ENCODE results near the gene MAP1LC3B2.

DNA sequence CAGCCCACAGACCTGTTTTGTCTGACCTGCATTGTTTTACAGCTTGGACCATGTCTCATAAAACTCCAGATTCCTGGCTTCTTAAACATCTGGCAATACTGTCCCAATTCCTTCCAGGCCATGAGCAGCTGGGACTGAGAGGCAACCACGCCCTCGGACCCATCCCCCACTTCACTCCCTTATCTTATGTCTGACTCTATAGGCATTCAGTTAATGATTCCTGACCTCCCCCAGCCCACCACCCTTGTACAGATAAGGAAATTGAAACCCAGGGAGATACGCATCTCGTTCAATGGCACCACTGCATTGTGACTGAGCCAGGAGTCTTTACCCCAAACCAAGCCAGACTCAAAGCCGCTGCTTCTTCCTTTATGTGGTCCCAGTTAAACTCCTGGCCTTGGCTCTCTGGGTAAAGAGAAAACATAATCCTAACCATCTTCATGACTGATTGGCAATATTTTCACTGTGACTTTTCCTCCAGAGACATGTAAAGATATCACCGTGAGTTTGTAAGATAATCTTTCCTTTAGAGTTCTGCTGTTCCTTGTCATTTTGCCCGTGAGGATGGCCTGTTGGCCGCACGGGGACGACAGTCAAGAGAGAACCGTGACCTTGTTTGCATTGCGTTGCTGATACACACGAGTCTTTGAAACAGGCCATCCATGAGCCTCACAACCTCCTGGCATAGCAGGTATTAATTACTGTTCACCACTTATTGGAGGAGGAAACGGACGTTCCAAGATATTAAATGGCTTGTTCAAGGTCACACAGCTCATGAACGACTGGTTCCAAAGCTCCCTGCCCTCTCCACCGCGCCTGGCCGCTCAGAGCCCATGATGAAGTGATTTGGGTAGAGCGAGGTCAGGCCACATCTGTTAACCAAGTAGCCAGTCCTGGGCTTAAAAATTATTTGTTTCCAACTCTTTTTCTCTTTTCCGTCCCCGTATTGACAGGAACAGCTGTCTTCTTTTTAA lies 39.4 kb downstream of the MAP1LC3B2 start:
- TF ChIP-seq POLR2AphosphoS5 (IDR thresholded peaks at IDR 0.05) (no peak), POLR2A (IDR thresholded peaks at IDR 0.05) (no peak)
- TF ChIP-seq, protein P1, sequence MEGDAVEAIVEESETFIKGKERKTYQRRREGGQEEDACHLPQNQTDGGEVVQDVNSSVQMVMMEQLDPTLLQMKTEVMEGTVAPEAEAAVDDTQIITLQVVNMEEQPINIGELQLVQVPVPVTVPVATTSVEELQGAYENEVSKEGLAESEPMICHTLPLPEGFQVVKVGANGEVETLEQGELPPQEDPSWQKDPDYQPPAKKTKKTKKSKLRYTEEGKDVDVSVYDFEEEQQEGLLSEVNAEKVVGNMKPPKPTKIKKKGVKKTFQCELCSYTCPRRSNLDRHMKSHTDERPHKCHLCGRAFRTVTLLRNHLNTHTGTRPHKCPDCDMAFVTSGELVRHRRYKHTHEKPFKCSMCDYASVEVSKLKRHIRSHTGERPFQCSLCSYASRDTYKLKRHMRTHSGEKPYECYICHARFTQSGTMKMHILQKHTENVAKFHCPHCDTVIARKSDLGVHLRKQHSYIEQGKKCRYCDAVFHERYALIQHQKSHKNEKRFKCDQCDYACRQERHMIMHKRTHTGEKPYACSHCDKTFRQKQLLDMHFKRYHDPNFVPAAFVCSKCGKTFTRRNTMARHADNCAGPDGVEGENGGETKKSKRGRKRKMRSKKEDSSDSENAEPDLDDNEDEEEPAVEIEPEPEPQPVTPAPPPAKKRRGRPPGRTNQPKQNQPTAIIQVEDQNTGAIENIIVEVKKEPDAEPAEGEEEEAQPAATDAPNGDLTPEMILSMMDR (IDR thresholded peaks at IDR 0.05): no peak
